ENCODE measurements around the gene SAMHD1.

Gene SAMHD1

GRCh38 chr20:36872852-36873251 is 78.7 kb downstream of the SAMHD1 start:
- DNase-seq: no peak

GRCh38 chr20:36871640-36872570 is 79.6 kb downstream of the SAMHD1 start:
- DNase-seq: no peak

DNA sequence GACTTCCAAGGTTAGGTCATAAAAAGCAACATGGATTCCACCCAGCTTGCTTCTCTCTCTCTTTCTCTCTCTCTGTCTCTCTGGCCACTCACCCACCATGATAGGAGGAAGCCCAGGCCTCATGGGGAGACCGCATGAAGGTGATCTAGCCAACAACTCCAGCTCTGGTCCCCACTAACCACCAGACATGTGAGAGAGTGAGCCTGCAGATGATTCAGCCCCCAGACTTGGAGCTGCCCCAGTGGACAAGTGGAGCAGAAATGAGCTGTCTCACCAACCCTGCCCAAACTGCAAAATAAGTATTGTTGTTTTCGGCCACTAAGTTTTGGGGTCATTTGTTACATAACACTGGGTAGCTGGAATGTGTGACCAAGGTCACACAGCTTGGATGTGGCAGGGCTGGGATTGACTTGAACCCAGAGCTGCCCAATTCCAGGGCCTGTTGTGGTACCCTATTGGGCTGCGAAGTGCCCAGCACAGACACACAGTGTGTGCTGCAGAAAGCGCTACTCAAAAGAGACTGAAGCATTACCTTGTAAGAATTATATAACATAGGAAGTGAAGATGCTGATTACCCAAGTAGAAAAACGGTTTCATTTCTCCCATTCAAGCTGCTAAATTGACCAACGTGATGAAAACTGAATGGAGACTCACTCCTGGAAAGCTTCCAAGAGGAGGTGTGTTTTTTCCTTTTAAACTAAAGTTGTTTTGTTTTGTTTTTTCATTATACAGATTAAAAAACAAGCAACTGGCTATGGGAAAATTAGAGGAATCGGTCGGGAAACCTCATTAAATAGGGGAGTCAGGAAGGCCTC is 84.6 kb downstream of the SAMHD1 start:
- DNase-seq: no peak

DNA sequence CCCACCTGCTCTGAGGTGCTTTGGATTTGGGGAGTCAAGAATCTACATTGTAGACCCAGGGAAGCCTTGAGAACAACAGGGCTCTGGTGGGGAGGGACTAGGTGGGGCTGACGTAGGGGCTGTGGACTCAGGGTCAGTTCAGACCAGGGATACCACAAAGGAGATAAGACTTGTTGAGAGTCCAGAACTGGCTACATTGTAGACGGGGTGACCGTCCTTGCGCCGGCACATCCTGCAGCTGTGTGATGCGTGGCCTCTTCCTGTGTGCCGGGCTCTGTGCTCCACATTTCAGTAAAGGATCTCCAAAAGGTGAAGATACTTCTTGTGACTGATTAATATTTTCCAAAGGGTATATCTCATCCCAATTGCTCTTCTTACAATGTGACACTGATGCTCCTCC is 85.3 kb downstream of the SAMHD1 start:
- no peak for DNase-seq

GRCh38 chr20:36865861-36866149 is 85.7 kb downstream of the SAMHD1 start:
- DNase-seq: no peak

DNA sequence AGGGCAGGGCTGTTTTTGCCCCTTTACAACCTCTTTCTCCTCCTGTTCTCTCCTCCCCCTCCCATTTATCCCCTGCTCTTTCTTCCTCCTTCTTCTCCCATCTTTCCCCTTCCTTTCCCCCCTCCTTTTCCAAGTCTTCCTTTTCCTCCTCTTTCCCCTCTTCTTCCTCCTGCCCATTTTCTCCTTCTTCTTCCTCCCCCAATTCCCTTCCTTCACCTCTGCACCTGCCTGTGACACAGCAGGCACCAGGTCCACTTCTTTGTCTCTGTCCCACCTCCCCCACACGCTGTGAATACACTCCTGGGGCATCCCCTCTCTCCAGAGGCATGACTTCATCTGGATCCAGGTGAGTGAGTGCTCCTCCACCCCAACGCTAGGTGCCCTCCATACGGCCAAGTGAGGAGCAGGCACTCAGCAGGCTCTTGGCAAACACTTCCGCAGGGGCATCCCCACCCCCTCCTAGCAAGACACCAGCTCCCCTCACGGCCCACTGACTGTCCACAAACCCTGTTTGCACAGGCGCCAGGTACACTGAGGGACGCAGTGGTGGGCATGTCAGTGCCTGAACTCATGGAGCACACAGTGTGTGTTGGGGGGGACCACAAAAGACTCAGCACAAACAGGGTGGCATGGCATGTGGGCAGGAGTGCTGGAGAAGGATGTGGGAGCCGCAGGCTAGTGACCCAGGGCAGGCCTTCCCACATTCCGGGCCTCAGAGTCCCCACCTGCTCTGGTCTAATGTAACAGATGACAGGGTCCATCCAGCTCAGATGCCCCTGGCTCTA is 86.2 kb downstream of the SAMHD1 start:
- DNase-seq: no peak

GRCh38 chr20:36862857-36863668 is 88.4 kb downstream of the SAMHD1 start:
- DNase-seq: peak in 1 of 5 experiments; percentile 16

DNA sequence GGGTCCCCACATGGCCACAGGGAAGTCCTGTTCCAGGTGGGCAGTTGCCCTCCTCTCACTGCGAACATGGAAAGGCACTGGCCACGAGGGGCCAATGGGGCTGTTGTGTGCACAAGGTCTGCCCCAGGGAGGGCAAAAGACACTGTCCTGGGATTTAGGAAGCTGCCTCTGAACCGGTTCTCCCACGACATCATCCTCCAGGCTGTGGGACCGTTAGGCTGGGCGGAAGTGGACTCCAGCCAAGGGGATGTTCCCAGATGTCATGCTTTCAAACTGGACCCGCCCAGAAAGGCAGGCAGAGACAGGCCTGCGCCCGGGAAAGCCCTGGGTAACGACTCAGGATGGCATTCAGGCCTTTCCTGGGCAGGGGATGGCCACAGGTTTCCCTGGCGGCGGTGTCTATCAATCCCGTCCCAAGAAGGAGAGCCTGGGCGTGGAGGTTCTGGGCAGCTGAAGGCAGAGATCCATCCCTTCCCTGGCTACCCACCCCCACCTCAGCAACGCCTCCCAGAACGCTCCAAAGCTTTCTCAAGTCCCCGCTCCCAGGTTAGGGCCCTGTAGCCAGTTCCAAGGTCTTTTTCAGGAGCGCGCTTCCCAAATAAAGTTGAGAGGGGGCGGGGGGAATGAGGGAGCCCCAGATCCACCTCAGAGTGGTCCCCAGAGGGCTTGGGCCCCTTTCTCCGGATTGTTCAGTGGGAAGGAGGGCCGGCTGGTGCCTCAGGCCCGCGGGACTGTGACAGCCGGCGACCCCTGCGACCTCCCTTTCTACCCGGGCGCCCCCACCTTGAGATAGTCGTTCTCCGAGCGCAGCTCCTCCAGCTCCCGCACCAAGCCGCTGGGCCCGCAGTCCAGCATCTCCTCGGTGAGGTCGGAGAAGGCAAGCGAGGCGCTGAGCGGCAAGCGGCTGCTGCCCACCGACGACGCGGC is 89.4 kb downstream of the SAMHD1 start:
- DNase-seq: no peak

DNA sequence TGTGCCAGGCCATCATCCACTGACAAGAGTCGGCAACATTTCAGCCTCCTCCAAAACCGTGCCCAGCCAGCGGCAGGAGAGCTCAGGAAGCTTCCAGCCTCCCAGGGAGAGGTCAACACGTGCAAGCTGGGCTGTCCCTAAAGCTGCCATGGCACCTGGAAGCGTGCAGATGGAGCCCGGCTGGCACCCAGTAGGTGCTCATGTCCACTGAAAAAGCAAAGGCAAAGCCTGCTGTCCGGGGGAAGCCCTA is 90.0 kb downstream of the SAMHD1 start:
- DNase-seq: no peak

GRCh38 chr20:36860811-36861624 is 90.5 kb downstream of the SAMHD1 start:
- no peak for DNase-seq

- DNase-seq: no peak
Observed at GRCh38 chr20:36860339-36860738, 91.2 kb downstream of the SAMHD1 start.

- no peak for DNase-seq
Observed at GRCh38 chr20:36859700-36860330, 91.7 kb downstream of the SAMHD1 start.

DNA sequence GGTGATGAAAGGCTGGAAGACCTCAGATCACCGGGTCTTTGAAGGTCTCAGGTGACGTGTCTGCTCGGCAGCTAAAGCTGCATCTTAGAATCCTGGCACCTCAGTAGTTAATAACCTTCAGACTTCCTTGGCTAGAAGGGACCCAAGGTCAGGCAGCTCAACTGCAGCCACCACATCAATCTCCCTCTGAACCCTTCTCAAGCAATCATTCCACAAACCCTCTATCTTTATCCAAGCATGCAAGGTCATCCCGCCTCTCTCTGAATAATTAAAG is 92.3 kb downstream of the SAMHD1 start:
- DNase-seq: no peak

GRCh38 chr20:36856691-36857635 is 94.5 kb downstream of the SAMHD1 start:
- peak in 1 of 5 experiments; percentile 89 for DNase-seq

- DNase-seq: no peak
Observed at GRCh38 chr20:36856195-36856594, 95.3 kb downstream of the SAMHD1 start.

GRCh38 chr20:36855241-36855657 is 96.3 kb downstream of the SAMHD1 start:
- DNase-seq: no peak

DNA sequence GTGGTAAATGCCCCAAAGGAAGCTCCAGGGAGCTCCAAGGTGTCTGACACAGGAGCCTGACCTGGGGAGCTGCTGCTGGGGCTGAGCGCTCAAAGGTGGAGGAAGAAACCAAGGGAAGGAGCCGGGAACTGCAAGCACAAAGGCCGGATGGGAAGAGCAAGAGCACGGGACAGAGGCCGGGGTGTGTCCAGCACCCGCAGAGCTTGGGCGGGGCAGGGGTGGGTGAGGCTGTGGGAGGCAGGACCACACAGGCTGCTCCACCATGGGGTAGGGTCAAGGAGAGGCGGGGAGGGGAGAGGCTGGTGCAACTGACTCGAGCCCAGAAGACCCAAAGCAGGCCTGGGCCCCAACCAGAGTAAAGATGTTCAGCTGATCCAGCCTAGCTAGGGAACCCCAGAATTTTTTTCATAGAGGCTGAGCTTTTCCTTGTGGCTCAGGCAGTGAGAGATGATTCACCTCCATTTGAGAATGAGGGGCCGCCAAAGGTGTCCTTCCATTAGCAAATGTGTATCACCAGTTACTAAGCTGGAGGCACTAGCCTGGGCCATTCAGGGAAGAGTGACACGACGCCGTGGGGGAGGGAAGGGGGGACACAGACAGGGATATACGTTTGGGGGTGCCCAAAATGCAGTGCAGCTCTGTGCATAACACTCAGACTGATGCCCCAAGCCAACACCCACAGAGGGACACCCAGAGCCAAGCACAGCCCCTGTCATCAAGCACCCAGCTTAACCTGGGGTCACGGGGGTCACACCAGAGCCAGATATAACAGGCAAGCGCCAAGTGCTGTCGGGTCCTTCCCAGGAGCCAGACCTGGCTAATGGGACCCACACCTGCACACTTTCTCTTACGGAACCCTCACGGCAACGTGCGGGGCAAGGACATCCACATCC is 96.9 kb downstream of the SAMHD1 start:
- no peak for DNase-seq

- DNase-seq: no peak
Observed at GRCh38 chr20:36852187-36852586, 99.3 kb downstream of the SAMHD1 start.

All from T-helper 2 cell (primary cell).